Astrocyte (in vitro differentiated cells and primary cell): ENCODE results near the gene GATB. TPM values are rescaled to one million over a fixed set of nuclear protein-coding genes. Genes with fewer than 3 reads are reported as not detected.

ENCODE experiments used
- DNase-seq: peaks from one replicate; pipeline ENCODE4 v3.0.0-alpha.2; 2010; ENCODE audit warnings: low read depth
- FAIRE-seq: peaks from 2 replicates; lab custom pipeline; 2011; peaks lifted over from hg19 to GRCh38; lab: Jason Lieb, UNC
- H2AFZ ChIP-seq: 2 replicates; pipeline ENCODE4 v1.6.0; 2012; ENCODE audit warnings: low read depth, low read length, inconsistent platforms
- H3K27ac ChIP-seq: 2 replicates; pipeline ENCODE4 v1.5.1; 2011; ENCODE audit warnings: low read depth, low read length, inconsistent platforms
- H3K27me3 ChIP-seq: 2 replicates; pipeline ENCODE4 v1.6.0; 2011; ENCODE audit warnings: low read length, inconsistent platforms; ENCODE audit not compliant: insufficient read depth
- H3K36me3 ChIP-seq: 2 replicates; pipeline ENCODE4 v1.5.1; 2011; ENCODE audit warnings: low read length, inconsistent platforms; ENCODE audit not compliant: insufficient read depth
- H3K4me1 ChIP-seq: 2 replicates; pipeline ENCODE4 v1.5.1; 2011; ENCODE audit warnings: low read length, inconsistent platforms; ENCODE audit not compliant: insufficient read depth
- H3K4me2 ChIP-seq: 2 replicates; pipeline ENCODE4 v1.6.0; 2012; ENCODE audit warnings: low read length, inconsistent platforms
- H3K4me3 ChIP-seq: 2 replicates; pipeline ENCODE4 v1.5.1; 2011; ENCODE audit warnings: low read depth, mild to moderate bottlenecking, low read length, inconsistent platforms; ENCODE audit not compliant: insufficient read depth
- H3K79me2 ChIP-seq: 2 replicates; pipeline ENCODE4 v1.6.0; 2012; ENCODE audit warnings: mild to moderate bottlenecking, low read length, inconsistent platforms; ENCODE audit not compliant: insufficient read depth
- H3K9ac ChIP-seq: 2 replicates; pipeline ENCODE4 v1.6.0; 2012; ENCODE audit warnings: mild to moderate bottlenecking, low read length, inconsistent platforms
- H3K9me3 ChIP-seq: 2 replicates; pipeline ENCODE4 v1.5.1; 2012; ENCODE audit warnings: low read depth, mild to moderate bottlenecking, low read length, inconsistent platforms; ENCODE audit not compliant: insufficient read depth
- H4K20me1 ChIP-seq: 2 replicates; pipeline ENCODE4 v1.6.0; 2012; ENCODE audit warnings: low read length, inconsistent platforms; ENCODE audit not compliant: insufficient read depth
- H3K27ac Mint-ChIP-seq: one replicate; pipeline ENCODE4 v1.8.0; 2021; ENCODE audit warnings: mild to moderate bottlenecking, mixed read lengths; ENCODE audit not compliant: unreplicated experiment
- H3K27me3 Mint-ChIP-seq: one replicate; pipeline ENCODE4 v1.8.0; 2021; ENCODE audit warnings: low read depth, mixed read lengths; ENCODE audit not compliant: unreplicated experiment
- H3K36me3 Mint-ChIP-seq: one replicate; pipeline ENCODE4 v1.8.0; 2021; ENCODE audit warnings: low read depth, mixed read lengths; ENCODE audit not compliant: unreplicated experiment
- H3K4me1 Mint-ChIP-seq: one replicate; pipeline ENCODE4 v1.8.0; 2021; ENCODE audit warnings: low read depth, mixed read lengths; ENCODE audit not compliant: unreplicated experiment
- H3K4me3 Mint-ChIP-seq: one replicate; pipeline ENCODE4 v1.8.0; 2021; ENCODE audit warnings: mild to moderate bottlenecking, moderate library complexity, mixed read lengths; ENCODE audit not compliant: unreplicated experiment
- H3K9me3 Mint-ChIP-seq: one replicate; pipeline ENCODE4 v1.8.0; 2021; ENCODE audit warnings: mild to moderate bottlenecking, mixed read lengths; ENCODE audit not compliant: unreplicated experiment
- EZH2 ChIP-seq: IDR thresholded peaks from 2 replicates; pipeline ENCODE4 v1.6.1; 2012; ENCODE audit warnings: mild to moderate bottlenecking, low read length, inconsistent platforms; ENCODE audit not compliant: insufficient read depth
- total RNA-seq: library from RNA; stranded (reverse); gene quantifications from 2 replicates; pipeline ENCODE4 v1.2.1, GENCODE V29; 2021
- TF ChIP-seq, protein P1 (sequence below): IDR thresholded peaks from 2 replicates; pipeline ENCODE4 v1.5.1; 2011; ENCODE audit warnings: low read depth, mild to moderate bottlenecking, inconsistent platforms, low read length, moderate library complexity; ENCODE audit not compliant: insufficient read depth

GATB gene
- total RNA-seq, 1 donor from 2014 or later = 20.8 TPM

DNA sequence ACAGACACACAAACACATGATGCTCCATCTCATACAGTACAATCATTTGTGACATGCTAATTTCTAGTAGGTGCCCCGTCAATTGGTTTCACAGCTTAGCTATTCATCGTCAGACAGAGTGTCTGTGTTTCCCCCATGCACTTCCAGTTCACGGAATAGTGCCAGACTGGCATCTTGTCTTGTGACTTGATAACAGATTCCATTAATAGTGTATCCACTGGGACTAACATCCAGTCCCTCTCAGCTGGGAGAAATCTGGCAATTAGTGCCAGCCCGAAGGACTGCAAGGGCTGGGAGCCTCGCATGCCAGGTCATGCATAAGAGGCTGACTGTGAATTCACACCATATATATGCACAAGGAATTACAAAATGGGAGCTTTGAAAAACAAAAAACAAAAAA lies 20.2 kb upstream of the GATB start:
- Histone ChIP-seq H3K9ac (no peak overlapping the region), H2AFZ (no peak overlapping the region), H3K4me3 (no peak overlapping the region), H3K27me3 (peaks cover 7% of the 10 kb centered on the region), H3K27ac (no peak overlapping the region), H3K79me2 (no peaks in the 10 kb centered on the region), H3K4me2 (no peak overlapping the region), H3K4me1 (no peaks in the 10 kb centered on the region), H4K20me1 (no peaks in the 10 kb centered on the region), H3K36me3 (no peaks in the 10 kb centered on the region), H3K9me3 (no peaks in the 10 kb centered on the region)
- no peaks in the 10 kb centered on the region for H3K27me3 Mint-ChIP-seq
- H3K27ac Mint-ChIP-seq = no peak overlapping the region
- no peak for FAIRE-seq
- no peaks in the 10 kb centered on the region for H3K4me1 Mint-ChIP-seq
- no peak overlapping the region for H3K4me3 Mint-ChIP-seq
- DNase-seq = no peak
- no peaks in the 10 kb centered on the region for H3K36me3 Mint-ChIP-seq
- TF ChIP-seq EZH2 = no peak
- TF ChIP-seq, protein P1, sequence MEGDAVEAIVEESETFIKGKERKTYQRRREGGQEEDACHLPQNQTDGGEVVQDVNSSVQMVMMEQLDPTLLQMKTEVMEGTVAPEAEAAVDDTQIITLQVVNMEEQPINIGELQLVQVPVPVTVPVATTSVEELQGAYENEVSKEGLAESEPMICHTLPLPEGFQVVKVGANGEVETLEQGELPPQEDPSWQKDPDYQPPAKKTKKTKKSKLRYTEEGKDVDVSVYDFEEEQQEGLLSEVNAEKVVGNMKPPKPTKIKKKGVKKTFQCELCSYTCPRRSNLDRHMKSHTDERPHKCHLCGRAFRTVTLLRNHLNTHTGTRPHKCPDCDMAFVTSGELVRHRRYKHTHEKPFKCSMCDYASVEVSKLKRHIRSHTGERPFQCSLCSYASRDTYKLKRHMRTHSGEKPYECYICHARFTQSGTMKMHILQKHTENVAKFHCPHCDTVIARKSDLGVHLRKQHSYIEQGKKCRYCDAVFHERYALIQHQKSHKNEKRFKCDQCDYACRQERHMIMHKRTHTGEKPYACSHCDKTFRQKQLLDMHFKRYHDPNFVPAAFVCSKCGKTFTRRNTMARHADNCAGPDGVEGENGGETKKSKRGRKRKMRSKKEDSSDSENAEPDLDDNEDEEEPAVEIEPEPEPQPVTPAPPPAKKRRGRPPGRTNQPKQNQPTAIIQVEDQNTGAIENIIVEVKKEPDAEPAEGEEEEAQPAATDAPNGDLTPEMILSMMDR = no peak
- no peaks in the 10 kb centered on the region for H3K9me3 Mint-ChIP-seq

DNA sequence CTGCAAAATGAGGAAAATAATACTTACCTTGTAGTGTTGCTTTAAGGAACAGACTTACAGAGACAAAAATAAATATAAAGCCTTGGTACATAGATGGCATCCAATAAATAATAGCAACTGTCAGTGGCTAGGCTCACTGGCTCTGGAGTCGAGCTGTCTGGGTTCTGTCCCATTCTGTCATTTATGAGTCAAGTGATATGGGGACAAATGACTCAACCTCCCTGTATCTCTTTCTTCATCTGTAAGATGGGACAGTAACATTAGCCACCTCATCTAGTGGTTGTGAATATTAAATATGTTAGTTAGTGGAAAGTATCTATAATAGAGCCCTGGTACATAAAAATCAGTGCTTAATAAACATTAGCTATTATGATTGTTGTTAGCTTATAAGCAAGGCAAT lies 16.7 kb upstream of the GATB start:
- no peak overlapping the region for H3K4me3 Mint-ChIP-seq

DNA sequence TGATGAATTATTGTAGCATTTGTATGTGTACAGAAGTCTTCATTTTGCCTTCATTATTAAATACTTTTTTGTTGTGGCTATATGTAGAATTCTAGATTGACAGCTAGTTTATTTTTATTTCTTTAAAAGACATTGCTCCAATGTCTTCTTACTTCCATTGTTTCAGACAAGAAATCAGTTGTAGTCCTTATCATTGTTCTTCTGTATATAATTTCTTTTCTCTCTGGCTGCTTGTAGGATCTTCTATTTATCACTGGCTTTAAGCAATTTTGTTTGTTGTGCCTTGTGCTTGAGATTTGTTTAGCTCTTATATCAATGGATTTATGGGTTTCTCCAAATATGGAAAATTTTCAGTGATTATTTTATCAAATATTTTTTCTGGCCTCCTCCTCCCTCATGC lies 13.5 kb upstream of the GATB start:
- DNase-seq (no peak), FAIRE-seq (no peak)
- Histone ChIP-seq H3K36me3 (no peaks in the 10 kb centered on the region), H3K27me3 (no peaks in the 10 kb centered on the region), H3K79me2 (no peaks in the 10 kb centered on the region), H4K20me1 (no peaks in the 10 kb centered on the region), H3K9ac (no peak overlapping the region), H3K4me2 (no peak overlapping the region), H3K9me3 (no peaks in the 10 kb centered on the region), H2AFZ (no peak overlapping the region), H3K4me3 (no peak overlapping the region), H3K27ac (no peak overlapping the region), H3K4me1 (no peaks in the 10 kb centered on the region)
- TF ChIP-seq EZH2 = no peak
- TF ChIP-seq, protein P1 = no peak
- Mint-ChIP-seq H3K27ac (no peak overlapping the region), H3K27me3 (no peaks in the 10 kb centered on the region), H3K36me3 (peaks cover 2% of the 10 kb centered on the region), H3K9me3 (peaks cover 4% of the 10 kb centered on the region), H3K4me1 (no peaks in the 10 kb centered on the region), H3K4me3 (no peak overlapping the region)

More for the DNA sequence above, 16.7 kb upstream of the GATB start:
- H3K27ac Mint-ChIP-seq = no peak overlapping the region
- H3K36me3 Mint-ChIP-seq = no peaks in the 10 kb centered on the region
- no peaks in the 10 kb centered on the region for H3K4me1 ChIP-seq
- FAIRE-seq = no peak
- TF ChIP-seq EZH2 = no peak
- TF ChIP-seq, protein P1 = no peak
- no peaks in the 10 kb centered on the region for H4K20me1 ChIP-seq
- H2AFZ ChIP-seq = no peak overlapping the region
- H3K27me3 Mint-ChIP-seq = no peaks in the 10 kb centered on the region
- peaks cover 4% of the 10 kb centered on the region for H3K9me3 Mint-ChIP-seq
- no peak overlapping the region for H3K9ac ChIP-seq
- no peaks in the 10 kb centered on the region for H3K9me3 ChIP-seq
- no peaks in the 10 kb centered on the region for H3K79me2 ChIP-seq
- H3K36me3 ChIP-seq = no peaks in the 10 kb centered on the region
- no peak overlapping the region for H3K27ac ChIP-seq
- DNase-seq = no peak
- H3K4me1 Mint-ChIP-seq = no peaks in the 10 kb centered on the region
- H3K4me2 ChIP-seq = no peak overlapping the region
- H3K27me3 ChIP-seq = peaks cover 7% of the 10 kb centered on the region
- H3K4me3 ChIP-seq = no peak overlapping the region
